Mesenchymal stem cell (in vitro differentiated cells and primary cell): ENCODE measurements around the gene HYI. TPM values are rescaled to one million over a fixed set of nuclear protein-coding genes. Genes with fewer than 3 reads are reported as not detected.

Experiments
- small RNA-seq: library from polyadenylated mRNA; stranded (forward); fragments of <200 nt; extraction: miRNeasy Mini kit (QIAGEN cat#:217004); gene quantifications from one replicate; pipeline ENCODE3, GENCODE V24; 2013; ENCODE audit warnings: low read depth

HYI gene

Small RNAs within 50 kb of the gene (small RNA-seq; reads per million reads assigned to genes)
- not detected for gene MIR6735
